Lung (tissue), 12 donors: Measurements from ENCODE around the gene PMEPA1. TPM values are rescaled to one million over a fixed set of nuclear protein-coding genes. Genes with fewer than 3 reads are reported as not detected.

Experiments
- ATAC-seq: fragments of 200-7000 bp; cut with Tn5 transposase; one replicate; pipeline ENCODE4 v1.9.1; 2020; ENCODE audit warnings: moderate number of reproducible peaks; ENCODE audit not compliant: insufficient read depth, low FRiP score
- DNase-seq, 3 donors: peaks; one replicate each; pipeline ENCODE4 v3.0.0-alpha.2; 2013 to 2017
- H3K27ac ChIP-seq, 2 donors: one replicate each; pipeline ENCODE4 v1.5.1; 2013; ENCODE audit warnings: mild to moderate bottlenecking in 2 of 2, moderate library complexity in 2 of 2, control low read depth in 1 of 2, inconsistent platforms in 1 of 2, low read depth in 1 of 2, low read length in 1 of 2
- H3K27me3 ChIP-seq, 3 donors: one replicate each; pipeline ENCODE4 v1.5.1; 2013; ENCODE audit warnings: low read length in 2 of 3; ENCODE audit not compliant: control insufficient read depth in 3 of 3, insufficient read depth in 3 of 3
- H3K36me3 ChIP-seq, 4 donors: one replicate each; pipeline ENCODE4 v1.5.1; 2013; ENCODE audit warnings: low read length in 4 of 4, mild to moderate bottlenecking in 1 of 4, moderate library complexity in 1 of 4; ENCODE audit not compliant: control insufficient read depth in 4 of 4, insufficient read depth in 4 of 4
- H3K4me1 ChIP-seq, 5 donors: one replicate each; pipeline ENCODE4 v1.5.1; 2013; ENCODE audit warnings: low read length in 5 of 5, mild to moderate bottlenecking in 2 of 5, moderate library complexity in 1 of 5; ENCODE audit not compliant: control insufficient read depth in 5 of 5, insufficient read depth in 5 of 5
- H3K4me3 ChIP-seq: one replicate; pipeline ENCODE4 v1.5.1; 2013; ENCODE audit warnings: mild to moderate bottlenecking, control low read depth, moderate library complexity
- H3K9ac ChIP-seq, 2 donors: one replicate each; pipeline ENCODE4 v1.5.1; 2013; ENCODE audit warnings: low read length in 2 of 2, control low read depth in 1 of 2; ENCODE audit not compliant: insufficient read depth in 1 of 2
- H3K9me3 ChIP-seq, 4 donors: one replicate each; pipeline ENCODE4 v1.5.1; 2013; ENCODE audit warnings: low read length in 3 of 4, mild to moderate bottlenecking in 1 of 4, moderate library complexity in 1 of 4; ENCODE audit not compliant: control insufficient read depth in 4 of 4, insufficient read depth in 3 of 4
- CTCF ChIP-seq: IDR thresholded peaks from 2 replicates; pipeline ENCODE4 v1.5.1; 2012; ENCODE audit warnings: mild to moderate bottlenecking; ENCODE audit errors: control extremely low read depth, extremely low read depth
- WGBS, 2 donors: extraction: QIAGEN DNeasy Blood & Tissue Kit; methylation state at CpG; one replicate each; pipeline ENCODE4 v1.1.7; 2013; 5-methylcytosine and 5-hydroxymethylcytosine counted together
- polyA plus RNA-seq, 2 donors: library from polyadenylated mRNA; stranded (reverse); fragments of 200-250 nt; gene quantifications; one replicate each; pipeline ENCODE4 v1.2.1, GENCODE V29; 2013
- total RNA-seq, 2 donors: library from RNA; depleted of rRNA in 1 of 2; stranded (reverse); fragments of >200 nt in 1 of 2; gene quantifications; one replicate each; pipeline ENCODE4 v1.2.1, GENCODE V29; 2014 to 2021
- donor health status: control.
- donor health status: control.
- donor health status: Bipolar disorder and iron deficiency.
- donor health status: healthy.
- donor health status: DM: yes; HTN: yes; CAD: no.

The PMEPA1 gene
- total and polyA plus RNA-seq, 4 donors = 10.0 to 44.0 (median 23.9) TPM

GRCh38 chr20:57688295-57688694 lies 21.5 kb downstream of the PMEPA1 start:
- H3K4me1 ChIP-seq = peaks cover 10 to 56% (median 22%) of the 10 kb centered on the region in 5 donors
- no peak overlapping the region for H3K9ac ChIP-seq
- TF ChIP-seq CTCF = no peak
- H3K4me3 ChIP-seq = no peak overlapping the region
- H3K36me3 ChIP-seq = peaks cover 0 to 2% (median 0%) of the 10 kb centered on the region in 4 donors
- no peaks in the 10 kb centered on the region for H3K9me3 ChIP-seq
- H3K27ac ChIP-seq = no peak overlapping the region
- WGBS, 2 donors = 80 to 89% methylated on average over 5 of the region's 5 CpGs
- no peak for DNase-seq
- no peak for ATAC-seq
- no peaks in the 10 kb centered on the region for H3K27me3 ChIP-seq

GRCh38 chr20:57686931-57687652 lies 22.7 kb downstream of the PMEPA1 start:
- no peak overlapping the region for H3K27ac ChIP-seq
- no peak overlapping the region for H3K9ac ChIP-seq
- no peaks in the 10 kb centered on the region for H3K27me3 ChIP-seq
- TF ChIP-seq CTCF = no peak
- WGBS, 2 donors = 88 to 89% methylated on average over 12 of the region's 12 CpGs
- DNase-seq = no peak
- H3K36me3 ChIP-seq = peaks cover 0 to 2% (median 0%) of the 10 kb centered on the region in 4 donors
- H3K9me3 ChIP-seq = no peaks in the 10 kb centered on the region
- peaks cover 12 to 62% (median 25%) of the 10 kb centered on the region in 5 donors for H3K4me1 ChIP-seq
- no peak overlapping the region for H3K4me3 ChIP-seq
- peak; percentile 10 for ATAC-seq

GRCh38 chr20:57685146-57685758 lies 24.6 kb downstream of the PMEPA1 start:
- no peak overlapping the region for H3K27ac ChIP-seq
- peaks cover 7 to 59% (median 25%) of the 10 kb centered on the region in 5 donors for H3K4me1 ChIP-seq
- H3K9me3 ChIP-seq = no peaks in the 10 kb centered on the region
- H3K9ac ChIP-seq = no peak overlapping the region
- no peak overlapping the region for H3K4me3 ChIP-seq
- ATAC-seq (no peak), DNase-seq (peak; percentile 36 to 50 (median 37))
- 80 to 84% methylated on average over 21 of the region's 21 CpGs for WGBS, 2 donors
- no peak for TF ChIP-seq CTCF
- H3K27me3 ChIP-seq = no peaks in the 10 kb centered on the region
- H3K36me3 ChIP-seq = no peaks in the 10 kb centered on the region
